H9 (cell line): ENCODE data around the gene ZNF512B. TPM values are rescaled to one million over a fixed set of nuclear protein-coding genes. Genes with fewer than 3 reads are reported as not detected.

Experiments used
- DNase-seq: peaks from one replicate; pipeline ENCODE4 v3.0.0-alpha.2; 2017
- H2AFZ ChIP-seq: one replicate; pipeline ENCODE4 v1.6.1; 2013; ENCODE audit warnings: mild to moderate bottlenecking, low read length, control low read depth, moderate library complexity
- H2AK5ac ChIP-seq: 2 replicates; pipeline ENCODE4 v1.6.1; 2013; ENCODE audit warnings: low read length, control low read depth, mixed read lengths; ENCODE audit not compliant: insufficient read length
- H2BK120ac ChIP-seq: one replicate; pipeline ENCODE4 v1.6.1; 2013; ENCODE audit warnings: low read depth, mild to moderate bottlenecking, low read length, control low read depth, inconsistent platforms; ENCODE audit not compliant: poor library complexity, severe bottlenecking
- H2BK12ac ChIP-seq: 2 replicates; pipeline ENCODE4 v1.6.1; 2013; ENCODE audit warnings: low read length, control low read depth, mixed read lengths, low read depth; ENCODE audit not compliant: insufficient read length
- H2BK15ac ChIP-seq: 2 replicates; pipeline ENCODE4 v1.6.1; 2013; ENCODE audit warnings: low read depth, low read length, control low read depth
- H2BK20ac ChIP-seq: one replicate; pipeline ENCODE4 v1.6.1; 2013; ENCODE audit warnings: low read depth, mild to moderate bottlenecking, low read length, control low read depth, inconsistent platforms; ENCODE audit not compliant: poor library complexity, severe bottlenecking
- H2BK5ac ChIP-seq: 2 replicates; pipeline ENCODE4 v1.6.1; 2013; ENCODE audit warnings: low read length, control low read depth, mixed read lengths; ENCODE audit not compliant: insufficient read length
- H3K14ac ChIP-seq: 2 replicates; pipeline ENCODE4 v1.6.1; 2013; ENCODE audit warnings: low read length, control low read depth; ENCODE audit not compliant: insufficient read depth
- H3K18ac ChIP-seq: 2 replicates; pipeline ENCODE4 v1.6.1; 2013; ENCODE audit warnings: low read depth, mild to moderate bottlenecking, mixed read lengths, low read length, control low read depth; ENCODE audit not compliant: insufficient read length
- H3K23ac ChIP-seq: 2 replicates; pipeline ENCODE4 v1.6.1; 2013; ENCODE audit warnings: low read length, control low read depth, mixed read lengths, low read depth; ENCODE audit not compliant: insufficient read length
- H3K23me2 ChIP-seq: 2 replicates; pipeline ENCODE4 v1.6.1; 2013; ENCODE audit warnings: low read depth, mild to moderate bottlenecking, mixed read lengths, low read length, control low read depth; ENCODE audit not compliant: insufficient read length, poor library complexity, severe bottlenecking
- H3K27ac ChIP-seq: 2 replicates; pipeline ENCODE4 v1.5.1; 2013; ENCODE audit warnings: low read length, control low read depth, mixed read lengths, low read depth; ENCODE audit not compliant: insufficient read length
- H3K27me3 ChIP-seq: 2 replicates; pipeline ENCODE4 v1.6.1; 2013; ENCODE audit warnings: low read length, control low read depth, inconsistent platforms; ENCODE audit not compliant: insufficient read depth
- H3K4ac ChIP-seq: 2 replicates; pipeline ENCODE4 v1.6.1; 2013; ENCODE audit warnings: low read depth, mild to moderate bottlenecking, control low read depth, inconsistent platforms, low read length, moderate library complexity
- H3K4me1 ChIP-seq: 2 replicates; pipeline ENCODE4 v1.6.1; 2013; ENCODE audit warnings: low read length, control low read depth, inconsistent platforms; ENCODE audit not compliant: insufficient read depth
- H3K4me2 ChIP-seq: 2 replicates; pipeline ENCODE4 v1.6.1; 2013; ENCODE audit warnings: low read length, control low read depth, mixed read lengths; ENCODE audit not compliant: insufficient read length, insufficient read depth
- H3K56ac ChIP-seq: 2 replicates; pipeline ENCODE4 v1.6.1; 2013; ENCODE audit warnings: low read depth, mild to moderate bottlenecking, mixed read lengths, low read length, control low read depth; ENCODE audit not compliant: insufficient read length
- H3K79me1 ChIP-seq: 2 replicates; pipeline ENCODE4 v1.6.1; 2013; ENCODE audit warnings: low read depth, mild to moderate bottlenecking, moderate library complexity, low read length, control low read depth, inconsistent platforms; ENCODE audit not compliant: insufficient read depth, poor library complexity, severe bottlenecking
- H3K79me2 ChIP-seq: 2 replicates; pipeline ENCODE4 v1.6.1; 2013; ENCODE audit warnings: low read length, control low read depth, inconsistent platforms; ENCODE audit not compliant: insufficient read depth
- H3K9ac ChIP-seq: 2 replicates; pipeline ENCODE4 v1.6.1; 2013; ENCODE audit warnings: low read length, control low read depth, mixed read lengths; ENCODE audit not compliant: insufficient read length; ENCODE audit errors: extremely low read depth
- H3K9me3 ChIP-seq: one replicate; pipeline ENCODE4 v1.6.1; 2013; ENCODE audit warnings: low read depth, low read length, inconsistent platforms; ENCODE audit not compliant: control insufficient read depth
- H3T11ph ChIP-seq: one replicate; pipeline ENCODE4 v1.6.1; 2013; ENCODE audit warnings: mild to moderate bottlenecking, low read length, control low read depth, inconsistent platforms
- H4K20me1 ChIP-seq: one replicate; pipeline ENCODE4 v1.6.1; 2013; ENCODE audit not compliant: control insufficient read depth, insufficient read length, insufficient read depth
- H4K5ac ChIP-seq: 2 replicates; pipeline ENCODE4 v1.6.1; 2013; ENCODE audit warnings: low read depth, mild to moderate bottlenecking, mixed read lengths, low read length, control low read depth; ENCODE audit not compliant: insufficient read length
- H4K8ac ChIP-seq: replicated peaks from 2 replicates; pipeline ENCODE4 v1.6.1; 2013; ENCODE audit warnings: low read length, control low read depth, mixed read lengths, low read depth; ENCODE audit not compliant: insufficient read length
- H4K91ac ChIP-seq: 2 replicates; pipeline ENCODE4 v1.6.1; 2013; ENCODE audit warnings: low read depth, mild to moderate bottlenecking, moderate library complexity, mixed read lengths, low read length, control low read depth; ENCODE audit not compliant: insufficient read length
- H3K27ac Mint-ChIP-seq, 3 experiments: 2 replicates in 2 of 3; 3 replicates in 1 of 3; pipeline ENCODE4 v1.8.0; 2020 to 2021; ENCODE audit warnings: mixed read lengths in 3 of 3, mild to moderate bottlenecking in 1 of 3, moderate library complexity in 1 of 3
- H3K27me3 Mint-ChIP-seq: 2 replicates; pipeline ENCODE4 v1.8.0; 2021; ENCODE audit warnings: low read depth, mild to moderate bottlenecking, moderate library complexity, mixed read lengths
- H3K36me3 Mint-ChIP-seq, 3 experiments: 2 replicates in 2 of 3; 3 replicates in 1 of 3; pipeline ENCODE4 v1.8.0; 2020 to 2021; ENCODE audit warnings: low read depth in 3 of 3, mixed read lengths in 3 of 3; ENCODE audit not compliant: insufficient read depth in 1 of 3
- H3K4me1 Mint-ChIP-seq, 2 experiments: 2 replicates each; pipeline ENCODE4 v1.8.0; 2020; ENCODE audit warnings: mixed read lengths in 2 of 2
- H3K4me3 Mint-ChIP-seq, 2 experiments: 2 replicates in 1 of 2; 3 replicates in 1 of 2; pipeline ENCODE4 v1.8.0; 2020 to 2021; ENCODE audit warnings: mild to moderate bottlenecking in 2 of 2, mixed read lengths in 2 of 2, moderate library complexity in 1 of 2
- H3K9me3 Mint-ChIP-seq, 2 experiments: 2 replicates in 1 of 2; 3 replicates in 1 of 2; pipeline ENCODE4 v1.8.0; 2020; ENCODE audit warnings: mild to moderate bottlenecking in 2 of 2, mixed read lengths in 2 of 2, moderate library complexity in 1 of 2
- WGBS: extraction: QIAGEN DNeasy Blood & Tissue Kit; methylation state at CpG from one replicate; pipeline ENCODE4 v1.1.7; 2013; ENCODE audit warnings: missing lambda C conversion rate, low lambda C conversion rate, mixed read lengths; ENCODE audit not compliant: insufficient read length; ENCODE audit errors: extremely low coverage; 5-methylcytosine and 5-hydroxymethylcytosine counted together
- total RNA-seq: library from RNA; stranded (reverse); gene quantifications from 2 replicates; pipeline ENCODE4 v1.2.1, GENCODE V29; 2021
- TF ChIP-seq, protein P1 (sequence below): fragments of 200-600 bp; sonication (generic); conservative IDR thresholded peaks from 3 replicates; pipeline ENCODE4 v1.8.0; 2021; ENCODE audit warnings: antibody characterized with exemption, mild to moderate bottlenecking

Gene ZNF512B
- total RNA-seq, 1 experiment from 2014 or later, result 46.0 TPM

DNA sequence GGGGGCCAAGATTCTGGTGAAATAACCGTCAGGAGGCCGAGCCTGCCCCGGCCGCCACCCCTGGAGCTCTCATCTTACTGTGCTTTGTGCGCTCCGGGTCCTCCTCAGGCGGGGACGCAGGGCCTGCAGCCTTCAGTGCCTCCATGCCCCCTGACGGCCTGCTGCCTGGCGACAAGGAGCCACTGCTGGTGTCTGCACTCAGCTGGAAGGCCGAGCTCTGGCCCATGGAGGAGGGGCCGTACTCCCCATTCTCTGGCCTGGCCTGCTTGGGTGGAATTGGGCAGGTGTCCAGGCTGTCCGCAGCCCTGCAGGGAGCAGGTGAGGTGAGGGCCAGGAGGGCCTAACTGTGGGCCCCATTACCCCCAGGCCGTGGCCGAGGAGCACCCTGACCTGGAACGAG lies 5.3 kb downstream of the ZNF512B start:
- H3K79me1 ChIP-seq, result no peaks in the 10 kb centered on the region
- H3K27me3 ChIP-seq, result no peaks in the 10 kb centered on the region
- no peak overlapping the region for H2BK120ac ChIP-seq
- H2BK15ac ChIP-seq, result no peak overlapping the region
- H4K20me1 ChIP-seq, result no peaks in the 10 kb centered on the region
- H3K4me1 ChIP-seq, result no peaks in the 10 kb centered on the region; the same call in 1 of the 2 replicates
- no peaks in the 10 kb centered on the region for H3K79me2 ChIP-seq
- H3K9me3 Mint-ChIP-seq, result peaks cover 2 to 10% of the 10 kb centered on the region in 2 experiments; a peak in 3 of 5 replicates
- peaks cover 9 to 14% of the 10 kb centered on the region in 2 experiments for H3K4me1 Mint-ChIP-seq
- H2BK12ac ChIP-seq, result no peak overlapping the region
- no peak overlapping the region for H4K91ac ChIP-seq
- H3K23ac ChIP-seq, result no peak overlapping the region
- no peak overlapping the region for H2AK5ac ChIP-seq
- no peak overlapping the region for H4K8ac ChIP-seq
- H3K27me3 Mint-ChIP-seq, result no peaks in the 10 kb centered on the region; the same call in 1 of the 2 replicates
- H3K27ac Mint-ChIP-seq, result no peak overlapping the region
- no peak overlapping the region for H2BK20ac ChIP-seq
- H2AFZ ChIP-seq, result no peak overlapping the region
- no peak overlapping the region for H3K4me2 ChIP-seq
- H3K9ac ChIP-seq, result no peak overlapping the region
- H3K9me3 ChIP-seq, result peaks cover 40% of the 10 kb centered on the region
- H2BK5ac ChIP-seq, result no peak overlapping the region
- H3K56ac ChIP-seq, result no peak overlapping the region
- TF ChIP-seq, protein P1, sequence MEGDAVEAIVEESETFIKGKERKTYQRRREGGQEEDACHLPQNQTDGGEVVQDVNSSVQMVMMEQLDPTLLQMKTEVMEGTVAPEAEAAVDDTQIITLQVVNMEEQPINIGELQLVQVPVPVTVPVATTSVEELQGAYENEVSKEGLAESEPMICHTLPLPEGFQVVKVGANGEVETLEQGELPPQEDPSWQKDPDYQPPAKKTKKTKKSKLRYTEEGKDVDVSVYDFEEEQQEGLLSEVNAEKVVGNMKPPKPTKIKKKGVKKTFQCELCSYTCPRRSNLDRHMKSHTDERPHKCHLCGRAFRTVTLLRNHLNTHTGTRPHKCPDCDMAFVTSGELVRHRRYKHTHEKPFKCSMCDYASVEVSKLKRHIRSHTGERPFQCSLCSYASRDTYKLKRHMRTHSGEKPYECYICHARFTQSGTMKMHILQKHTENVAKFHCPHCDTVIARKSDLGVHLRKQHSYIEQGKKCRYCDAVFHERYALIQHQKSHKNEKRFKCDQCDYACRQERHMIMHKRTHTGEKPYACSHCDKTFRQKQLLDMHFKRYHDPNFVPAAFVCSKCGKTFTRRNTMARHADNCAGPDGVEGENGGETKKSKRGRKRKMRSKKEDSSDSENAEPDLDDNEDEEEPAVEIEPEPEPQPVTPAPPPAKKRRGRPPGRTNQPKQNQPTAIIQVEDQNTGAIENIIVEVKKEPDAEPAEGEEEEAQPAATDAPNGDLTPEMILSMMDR, result no peak
- no peak overlapping the region for H3K4me3 Mint-ChIP-seq
- no peak for DNase-seq
- peaks cover 6% of the 10 kb centered on the region for H3K23me2 ChIP-seq
- no peak overlapping the region for H3K14ac ChIP-seq
- no peak overlapping the region for H3T11ph ChIP-seq
- H3K27ac ChIP-seq, result no peak overlapping the region
- no peak overlapping the region for H3K18ac ChIP-seq
- no peak overlapping the region for H4K5ac ChIP-seq
- no CpG with 5 or more reads among the region's 16 CpGs for WGBS
- no peak overlapping the region for H3K4ac ChIP-seq
- peaks cover 15 to 66% (median 55%) of the 10 kb centered on the region in 3 experiments; a peak in 6 of 7 replicates for H3K36me3 Mint-ChIP-seq
